ENCODE results near the gene NOD1.

DNA sequence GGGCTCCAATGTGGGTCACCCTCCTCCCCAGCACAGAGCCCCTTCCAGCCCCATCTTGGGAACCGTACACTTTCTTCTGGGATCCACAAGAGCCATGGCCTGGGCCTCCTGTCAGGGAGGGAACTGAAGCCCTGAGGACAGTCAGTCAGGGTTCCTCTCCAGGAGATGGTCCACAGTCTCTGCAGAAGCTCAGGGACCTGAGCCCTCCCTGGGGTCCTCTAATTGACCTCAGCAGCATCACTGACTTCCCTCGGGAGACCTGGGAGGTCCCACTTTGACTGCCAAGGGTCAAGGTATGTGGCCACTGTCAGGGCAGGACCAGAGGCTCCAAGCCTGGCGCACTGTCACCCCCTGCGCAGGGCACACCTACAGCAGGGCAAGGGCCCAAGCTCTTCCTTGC lies 32.3 kb downstream of the NOD1 start:
- TF ChIP-seq TCF4 (CRISPR knock-in tag; IDR thresholded peaks at IDR 0.05; ENCODE audit: borderline replicate concordance), result no peak
- no peak for TF ChIP-seq BACH2 (CRISPR knock-in tag; IDR thresholded peaks at IDR 0.05; ENCODE audit: borderline replicate concordance)
